ENCODE measurements around the gene RFX7.

RFX7 gene

GRCh38 chr15:56105855-56106254 is 137.8 kb downstream of the RFX7 start:
- H3K4me3 ChIP-seq: no peak overlapping the region
- H3K27ac ChIP-seq: no peak overlapping the region
- DNase-seq (ENCODE audit: low read depth, low spot score): no peak
- peaks cover 4% of the 10 kb centered on the region; the same call in 1 of the 2 replicates for H3K36me3 ChIP-seq (ENCODE audit: insufficient read depth, low read length)
- H3K9ac ChIP-seq (ENCODE audit: insufficient read length): no peak overlapping the region
- TF ChIP-seq EZH2 (IDR thresholded peaks at IDR 0.05) (no peak), FOXP2 (optimal IDR thresholded peaks at IDR 0.05; ENCODE audit: control extremely low read depth, extremely low read length, insufficient read depth) (no peak), POLR2AphosphoS5 (IDR thresholded peaks at IDR 0.05; ENCODE audit: borderline replicate concordance, low read depth, low read length) (no peak)
- no peaks in the 10 kb centered on the region for H3K9me3 ChIP-seq (ENCODE audit: low read depth, low read length)

- H3K4me3 ChIP-seq: no peak overlapping the region
- no peak overlapping the region for H3K27ac ChIP-seq
- no peak for DNase-seq (ENCODE audit: low read depth, low spot score)
- TF ChIP-seq EZH2 (IDR thresholded peaks at IDR 0.05) (no peak), FOXP2 (optimal IDR thresholded peaks at IDR 0.05; ENCODE audit: control extremely low read depth, extremely low read length, insufficient read depth) (no peak), POLR2AphosphoS5 (IDR thresholded peaks at IDR 0.05; ENCODE audit: borderline replicate concordance, low read depth, low read length) (no peak)
- H3K9ac ChIP-seq (ENCODE audit: insufficient read length): no peak overlapping the region
- peaks cover 11% of the 10 kb centered on the region for H3K36me3 ChIP-seq (ENCODE audit: insufficient read depth, low read length)
- H3K9me3 ChIP-seq (ENCODE audit: low read depth, low read length): no peaks in the 10 kb centered on the region
Measured at GRCh38 chr15:56102441-56102840, 141.2 kb downstream of the RFX7 start.

DNA sequence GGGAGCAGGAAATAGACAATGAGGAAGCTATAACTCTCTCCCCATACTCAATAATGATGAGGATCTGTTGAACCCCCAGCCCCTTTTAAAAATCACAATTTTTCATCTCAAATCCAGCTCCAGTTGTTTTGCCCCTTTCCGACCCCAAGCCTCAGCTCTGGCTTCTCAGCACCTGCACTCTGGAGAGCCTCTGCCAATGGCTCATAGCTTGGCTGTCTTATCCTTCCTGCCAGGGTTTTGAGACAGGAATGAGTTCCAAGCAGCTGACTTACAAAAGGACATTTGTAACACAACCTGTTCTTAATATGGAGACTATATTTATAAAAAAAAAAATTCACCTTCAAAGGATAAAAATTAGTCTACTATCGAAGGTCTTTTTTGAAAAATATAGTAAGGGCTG is 144.4 kb downstream of the RFX7 start:
- Histone ChIP-seq H3K9me3 (ENCODE audit: low read depth, low read length) (no peaks in the 10 kb centered on the region), H3K4me3 (no peak overlapping the region), H3K27ac (no peak overlapping the region), H3K9ac (ENCODE audit: insufficient read length) (no peak overlapping the region), H3K36me3 (ENCODE audit: insufficient read depth, low read length) (peaks cover 42% of the 10 kb centered on the region)
- no peak for DNase-seq (ENCODE audit: low read depth, low spot score)
- TF ChIP-seq POLR2AphosphoS5 (IDR thresholded peaks at IDR 0.05; ENCODE audit: borderline replicate concordance, low read depth, low read length): no peak

DNA sequence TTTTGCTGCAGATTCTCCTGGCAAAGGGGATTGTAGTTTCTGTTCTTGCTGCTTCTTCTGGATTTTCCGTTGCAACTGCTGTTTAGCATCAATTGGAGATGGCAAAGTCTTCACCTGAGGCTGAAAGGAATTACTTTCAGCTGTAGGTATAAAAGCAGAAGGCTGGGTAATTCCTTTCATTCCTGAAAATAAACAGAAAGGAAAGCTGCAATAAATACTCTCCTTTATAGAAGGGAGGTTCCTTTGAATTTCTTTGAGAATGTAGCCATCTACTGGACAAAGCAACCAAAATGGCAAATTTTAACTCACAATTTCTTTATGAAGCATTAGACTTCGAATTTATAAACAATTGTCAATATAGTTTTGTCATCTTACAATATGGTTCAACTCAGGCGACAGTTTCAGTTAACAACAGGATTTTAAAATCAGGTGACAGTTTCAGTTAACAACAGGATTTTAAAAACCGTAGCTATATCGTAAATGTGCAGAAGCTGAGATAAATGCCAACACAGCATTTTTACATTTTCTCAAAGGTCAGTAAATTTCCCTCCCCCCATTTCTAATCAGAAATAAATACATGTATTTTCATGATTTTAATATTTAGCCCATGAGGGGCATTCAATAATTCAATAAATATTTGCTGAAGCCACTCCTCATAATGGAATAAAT is 145.3 kb downstream of the RFX7 start:
- no peak for DNase-seq (ENCODE audit: low read depth, low spot score)
- H3K4me3 ChIP-seq: no peak overlapping the region
- TF ChIP-seq FOXP2 (optimal IDR thresholded peaks at IDR 0.05; ENCODE audit: control extremely low read depth, extremely low read length, insufficient read depth) (no peak), POLR2AphosphoS5 (IDR thresholded peaks at IDR 0.05; ENCODE audit: borderline replicate concordance, low read depth, low read length) (no peak), EZH2 (IDR thresholded peaks at IDR 0.05) (no peak)
- no peak overlapping the region for H3K9ac ChIP-seq (ENCODE audit: insufficient read length)
- H3K36me3 ChIP-seq (ENCODE audit: insufficient read depth, low read length): peaks cover 52% of the 10 kb centered on the region
- no peak overlapping the region for H3K27ac ChIP-seq
- H3K9me3 ChIP-seq (ENCODE audit: low read depth, low read length): no peaks in the 10 kb centered on the region

GRCh38 chr15:56095406-56095805 is 148.3 kb downstream of the RFX7 start:
- H3K9me3 ChIP-seq (ENCODE audit: low read depth, low read length): no peaks in the 10 kb centered on the region
- no peak overlapping the region for H3K27ac ChIP-seq
- TF ChIP-seq POLR2AphosphoS5 (IDR thresholded peaks at IDR 0.05; ENCODE audit: borderline replicate concordance, low read depth, low read length): no peak
- TF ChIP-seq EZH2 (IDR thresholded peaks at IDR 0.05): no peak
- TF ChIP-seq FOXP2 (optimal IDR thresholded peaks at IDR 0.05; ENCODE audit: control extremely low read depth, extremely low read length, insufficient read depth): no peak
- no peak overlapping the region for H3K9ac ChIP-seq (ENCODE audit: insufficient read length)
- no peak overlapping the region for H3K4me3 ChIP-seq
- DNase-seq (ENCODE audit: low read depth, low spot score): no peak
- peaks cover 53% of the 10 kb centered on the region for H3K36me3 ChIP-seq (ENCODE audit: insufficient read depth, low read length)

DNA sequence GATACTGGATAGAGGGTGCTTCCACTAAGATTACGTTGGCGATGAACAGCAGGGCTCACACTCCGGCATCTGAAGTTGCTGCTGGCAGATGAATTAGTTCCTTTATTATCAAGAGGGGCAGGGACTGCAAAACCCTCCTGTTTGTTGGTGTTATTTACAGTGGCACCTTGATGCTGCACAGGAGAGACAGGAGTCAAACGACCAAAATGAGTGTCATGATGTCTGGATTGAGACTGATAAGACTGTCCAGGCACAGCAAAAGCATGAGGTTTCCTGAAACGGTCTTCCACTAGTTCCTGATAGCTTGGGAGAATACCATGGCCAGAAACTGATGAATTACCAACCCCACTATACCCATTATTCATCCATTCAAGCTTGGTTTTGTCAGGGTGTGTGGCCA is 149.5 kb downstream of the RFX7 start:
- Histone ChIP-seq H3K27ac (no peak overlapping the region), H3K9ac (ENCODE audit: insufficient read length) (no peak overlapping the region), H3K36me3 (ENCODE audit: insufficient read depth, low read length) (peaks cover 53% of the 10 kb centered on the region), H3K4me3 (no peak overlapping the region), H3K9me3 (ENCODE audit: low read depth, low read length) (no peaks in the 10 kb centered on the region)
- DNase-seq (ENCODE audit: low read depth, low spot score): no peak
- TF ChIP-seq EZH2 (IDR thresholded peaks at IDR 0.05): no peak
- no peak for TF ChIP-seq POLR2AphosphoS5 (IDR thresholded peaks at IDR 0.05; ENCODE audit: borderline replicate concordance, low read depth, low read length)
- no peak for TF ChIP-seq FOXP2 (optimal IDR thresholded peaks at IDR 0.05; ENCODE audit: control extremely low read depth, extremely low read length, insufficient read depth)

GRCh38 chr15:56088389-56088788 is 155.3 kb downstream of the RFX7 start:
- H3K9me3 ChIP-seq (ENCODE audit: low read depth, low read length): no peaks in the 10 kb centered on the region
- TF ChIP-seq EZH2 (IDR thresholded peaks at IDR 0.05) (no peak), POLR2AphosphoS5 (IDR thresholded peaks at IDR 0.05; ENCODE audit: borderline replicate concordance, low read depth, low read length) (no peak), FOXP2 (optimal IDR thresholded peaks at IDR 0.05; ENCODE audit: control extremely low read depth, extremely low read length, insufficient read depth) (no peak)
- DNase-seq (ENCODE audit: low read depth, low spot score): no peak
- no peak overlapping the region for H3K27ac ChIP-seq
- no peak overlapping the region for H3K9ac ChIP-seq (ENCODE audit: insufficient read length)
- peaks cover 5% of the 10 kb centered on the region for H3K36me3 ChIP-seq (ENCODE audit: insufficient read depth, low read length)
- H3K4me3 ChIP-seq: no peak overlapping the region

GRCh38 chr15:56086566-56086965 is 157.1 kb downstream of the RFX7 start:
- no peaks in the 10 kb centered on the region for H3K36me3 ChIP-seq (ENCODE audit: insufficient read depth, low read length)
- no peak for DNase-seq (ENCODE audit: low read depth, low spot score)
- H3K4me3 ChIP-seq: no peak overlapping the region
- TF ChIP-seq FOXP2 (optimal IDR thresholded peaks at IDR 0.05; ENCODE audit: control extremely low read depth, extremely low read length, insufficient read depth) (no peak), POLR2AphosphoS5 (IDR thresholded peaks at IDR 0.05; ENCODE audit: borderline replicate concordance, low read depth, low read length) (no peak), EZH2 (IDR thresholded peaks at IDR 0.05) (no peak)
- H3K27ac ChIP-seq: no peak overlapping the region
- H3K9me3 ChIP-seq (ENCODE audit: low read depth, low read length): no peaks in the 10 kb centered on the region
- no peak overlapping the region for H3K9ac ChIP-seq (ENCODE audit: insufficient read length)

GRCh38 chr15:56082263-56082761 is 161.4 kb downstream of the RFX7 start:
- Histone ChIP-seq H3K27ac (no peak overlapping the region), H3K9ac (ENCODE audit: insufficient read length) (no peak overlapping the region), H3K4me3 (no peak overlapping the region), H3K9me3 (ENCODE audit: low read depth, low read length) (no peaks in the 10 kb centered on the region), H3K36me3 (ENCODE audit: insufficient read depth, low read length) (no peaks in the 10 kb centered on the region)
- DNase-seq (ENCODE audit: low read depth, low spot score): no peak
- no peak for TF ChIP-seq POLR2AphosphoS5 (IDR thresholded peaks at IDR 0.05; ENCODE audit: borderline replicate concordance, low read depth, low read length)
- no peak for TF ChIP-seq EZH2 (IDR thresholded peaks at IDR 0.05)
- TF ChIP-seq FOXP2 (optimal IDR thresholded peaks at IDR 0.05; ENCODE audit: control extremely low read depth, extremely low read length, insufficient read depth): no peak

Data from SK-N-MC (cell line).